ENCODE measurements around the gene PPIG.

PPIG gene

GRCh38 chr2:169663247-169663646 is 79.1 kb downstream of the PPIG start:
- H3K4me3 ChIP-seq (ENCODE audit: low read length) = no peak overlapping the region
- H3K9me3 ChIP-seq (ENCODE audit: control insufficient read depth, low read length) = no peaks in the 10 kb centered on the region
- H3K9ac ChIP-seq (ENCODE audit: low read length) = no peak overlapping the region
- H3K36me3 ChIP-seq (ENCODE audit: control insufficient read depth, insufficient read depth, low read length, severe bottlenecking) = no peaks in the 10 kb centered on the region
- peaks cover 2% of the 10 kb centered on the region for H3K27me3 ChIP-seq (replicated peaks; ENCODE audit: control insufficient read depth, insufficient read depth, low read length)
- H3K4me1 ChIP-seq (ENCODE audit: control insufficient read depth, insufficient read depth, low read length) = peaks cover 4% of the 10 kb centered on the region
- DNase-seq (ENCODE audit: low read depth) = no peak

- Histone ChIP-seq H3K4me3 (ENCODE audit: low read length) (no peak overlapping the region), H3K9me3 (ENCODE audit: control insufficient read depth, low read length) (no peaks in the 10 kb centered on the region), H3K9ac (ENCODE audit: low read length) (no peak overlapping the region), H3K27me3 (replicated peaks; ENCODE audit: control insufficient read depth, insufficient read depth, low read length) (peaks cover 3% of the 10 kb centered on the region), H3K4me1 (ENCODE audit: control insufficient read depth, insufficient read depth, low read length) (peaks cover 4% of the 10 kb centered on the region), H3K36me3 (ENCODE audit: control insufficient read depth, insufficient read depth, low read length, severe bottlenecking) (no peaks in the 10 kb centered on the region)
- DNase-seq (ENCODE audit: low read depth) = peak; percentile 35
Measured at GRCh38 chr2:169664600-169664977, 80.4 kb downstream of the PPIG start.

DNA sequence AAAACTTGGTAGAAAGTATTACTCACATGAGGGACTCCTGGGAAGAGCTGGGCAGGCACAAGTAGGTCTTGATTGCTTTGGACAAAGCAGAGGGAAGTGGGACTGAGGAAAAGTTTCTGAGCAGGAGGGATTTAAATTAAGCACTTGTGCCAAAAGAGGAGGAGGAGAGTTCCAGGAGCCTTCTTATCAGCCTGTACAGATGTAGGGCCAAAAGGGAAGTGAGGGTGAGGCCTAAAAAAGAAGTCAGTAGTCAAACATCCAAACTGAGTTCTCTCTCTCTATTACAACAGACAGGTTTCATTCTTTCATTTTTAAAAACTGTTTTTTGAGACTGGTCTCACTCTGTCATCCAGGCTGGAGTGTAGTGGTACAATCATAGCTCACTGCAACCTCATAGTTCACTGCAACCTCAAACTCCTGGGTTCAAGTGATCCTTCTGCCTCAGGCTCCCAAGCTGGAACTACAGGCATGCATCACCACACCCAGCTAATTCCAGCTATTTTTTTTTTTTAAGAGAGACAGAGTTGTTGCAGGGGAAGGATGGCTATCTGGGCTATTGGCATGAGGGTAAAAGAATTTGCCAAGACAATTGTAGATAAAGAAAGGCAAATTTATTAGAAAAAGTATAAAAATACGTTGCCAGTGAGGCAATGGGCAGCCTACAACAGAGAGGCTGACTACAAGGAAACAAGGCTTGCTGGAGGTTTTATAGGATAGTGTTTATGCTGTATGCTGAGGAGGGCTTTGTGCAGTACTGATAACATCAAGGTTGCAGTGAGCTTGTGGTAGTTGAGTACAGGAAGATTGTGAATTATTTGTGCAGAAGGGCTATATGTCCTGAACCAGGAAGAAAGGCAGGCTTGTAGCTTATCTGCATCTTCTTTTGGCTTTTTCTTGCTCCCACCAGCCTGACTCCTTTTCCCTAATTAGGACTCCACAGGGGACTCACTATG is 81.1 kb downstream of the PPIG start:
- DNase-seq (ENCODE audit: low read depth) = peak; percentile 22
- H3K4me1 ChIP-seq (ENCODE audit: control insufficient read depth, insufficient read depth, low read length) = peaks cover 4% of the 10 kb centered on the region
- no peak overlapping the region for H3K4me3 ChIP-seq (ENCODE audit: low read length)
- no peak overlapping the region for H3K9ac ChIP-seq (ENCODE audit: low read length)
- H3K36me3 ChIP-seq (ENCODE audit: control insufficient read depth, insufficient read depth, low read length, severe bottlenecking) = no peaks in the 10 kb centered on the region
- H3K9me3 ChIP-seq (ENCODE audit: control insufficient read depth, low read length) = no peaks in the 10 kb centered on the region
- H3K27me3 ChIP-seq (replicated peaks; ENCODE audit: control insufficient read depth, insufficient read depth, low read length) = peaks cover 3% of the 10 kb centered on the region

GRCh38 chr2:169667583-169667982 is 83.4 kb downstream of the PPIG start:
- DNase-seq (ENCODE audit: low read depth) = no peak
- Histone ChIP-seq H3K27me3 (replicated peaks; ENCODE audit: control insufficient read depth, insufficient read depth, low read length) (peaks cover 3% of the 10 kb centered on the region), H3K9ac (ENCODE audit: low read length) (no peak overlapping the region)

DNA sequence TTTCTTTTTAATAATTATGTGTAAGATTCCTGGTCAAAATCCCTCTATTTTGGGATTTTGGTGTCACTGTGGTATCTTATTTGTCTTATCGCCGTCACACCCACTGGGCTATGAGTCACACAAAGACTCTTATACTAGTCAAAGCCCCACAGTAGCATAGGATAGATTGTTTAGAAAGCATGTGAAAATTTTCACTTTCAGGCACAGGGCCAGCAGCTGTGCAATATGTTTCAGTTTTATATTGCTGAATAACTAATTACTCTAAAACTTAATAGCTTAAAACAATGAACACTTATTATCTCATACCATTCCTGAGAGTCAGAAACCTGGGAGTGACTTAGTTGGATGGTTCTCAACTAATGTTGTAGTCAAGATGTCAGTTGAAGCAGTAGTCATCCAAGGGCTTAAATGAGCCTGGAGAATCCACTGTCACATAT is 86.1 kb downstream of the PPIG start:
- no peaks in the 10 kb centered on the region for H3K36me3 ChIP-seq (ENCODE audit: control insufficient read depth, insufficient read depth, low read length, severe bottlenecking)
- H3K9ac ChIP-seq (ENCODE audit: low read length) = no peak overlapping the region
- H3K4me1 ChIP-seq (ENCODE audit: control insufficient read depth, insufficient read depth, low read length) = no peaks in the 10 kb centered on the region
- no peaks in the 10 kb centered on the region for H3K9me3 ChIP-seq (ENCODE audit: control insufficient read depth, low read length)
- peaks cover 3% of the 10 kb centered on the region for H3K27me3 ChIP-seq (replicated peaks; ENCODE audit: control insufficient read depth, insufficient read depth, low read length)
- H3K4me3 ChIP-seq (ENCODE audit: low read length) = no peak overlapping the region
- no peak for DNase-seq (ENCODE audit: low read depth)

More at GRCh38 chr2:169667583-169667982, 83.4 kb downstream of the PPIG start:
- Histone ChIP-seq H3K36me3 (ENCODE audit: control insufficient read depth, insufficient read depth, low read length, severe bottlenecking) (no peaks in the 10 kb centered on the region), H3K4me3 (ENCODE audit: low read length) (no peak overlapping the region), H3K9me3 (ENCODE audit: control insufficient read depth, low read length) (no peaks in the 10 kb centered on the region), H3K4me1 (ENCODE audit: control insufficient read depth, insufficient read depth, low read length) (peaks cover 4% of the 10 kb centered on the region)

DNA sequence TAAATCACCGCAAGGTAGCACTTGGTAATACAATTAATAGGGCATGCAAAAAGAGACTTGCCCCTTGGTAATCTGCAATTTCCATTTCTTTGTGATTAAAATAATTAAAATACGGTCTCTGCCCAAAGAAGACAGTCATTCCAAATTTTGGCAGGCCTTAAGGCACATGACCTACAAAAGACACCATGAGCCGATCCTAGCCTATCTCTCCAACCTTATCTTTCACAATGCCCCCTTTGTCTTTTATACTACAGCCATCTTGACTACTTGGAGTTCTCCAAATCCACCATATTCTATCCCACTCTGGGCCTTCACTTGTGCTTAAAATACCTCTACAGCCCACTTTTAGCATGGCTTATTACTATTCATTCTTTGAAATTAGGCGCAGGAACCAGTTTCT is 86.8 kb downstream of the PPIG start:
- Histone ChIP-seq H3K9me3 (ENCODE audit: control insufficient read depth, low read length) (no peaks in the 10 kb centered on the region), H3K27me3 (replicated peaks; ENCODE audit: control insufficient read depth, insufficient read depth, low read length) (peaks cover 3% of the 10 kb centered on the region), H3K4me1 (ENCODE audit: control insufficient read depth, insufficient read depth, low read length) (no peaks in the 10 kb centered on the region), H3K36me3 (ENCODE audit: control insufficient read depth, insufficient read depth, low read length, severe bottlenecking) (no peaks in the 10 kb centered on the region), H3K4me3 (ENCODE audit: low read length) (no peak overlapping the region), H3K9ac (ENCODE audit: low read length) (no peak overlapping the region)
- DNase-seq (ENCODE audit: low read depth) = no peak

GRCh38 chr2:169672406-169672805 is 88.3 kb downstream of the PPIG start:
- Histone ChIP-seq H3K9ac (ENCODE audit: low read length) (no peak overlapping the region), H3K27me3 (replicated peaks; ENCODE audit: control insufficient read depth, insufficient read depth, low read length) (peaks cover 3% of the 10 kb centered on the region), H3K4me1 (ENCODE audit: control insufficient read depth, insufficient read depth, low read length) (no peaks in the 10 kb centered on the region), H3K4me3 (ENCODE audit: low read length) (no peak overlapping the region), H3K36me3 (ENCODE audit: control insufficient read depth, insufficient read depth, low read length, severe bottlenecking) (no peaks in the 10 kb centered on the region), H3K9me3 (ENCODE audit: control insufficient read depth, low read length) (no peaks in the 10 kb centered on the region)
- no peak for DNase-seq (ENCODE audit: low read depth)

DNA sequence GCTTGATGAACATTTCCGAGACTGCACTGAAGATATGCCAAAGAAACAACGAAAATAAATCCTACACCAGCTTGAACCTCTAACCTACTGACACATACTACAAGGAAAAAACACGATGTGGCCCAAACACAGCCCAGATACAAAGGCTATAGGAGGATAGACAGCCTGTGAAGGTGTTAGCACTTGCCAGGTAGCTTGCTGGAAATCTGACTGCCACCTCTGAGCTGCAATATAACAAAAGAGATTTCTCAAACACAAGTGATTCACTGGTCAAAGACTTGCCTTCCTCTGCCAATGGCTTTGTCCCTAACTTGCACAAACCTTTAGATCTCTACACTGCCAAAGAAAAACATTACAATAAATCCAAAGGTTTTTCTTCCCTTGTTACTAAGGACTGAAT is 89.0 kb downstream of the PPIG start:
- no peaks in the 10 kb centered on the region for H3K4me1 ChIP-seq (ENCODE audit: control insufficient read depth, insufficient read depth, low read length)
- no peak overlapping the region for H3K4me3 ChIP-seq (ENCODE audit: low read length)
- DNase-seq (ENCODE audit: low read depth) = no peak
- H3K9ac ChIP-seq (ENCODE audit: low read length) = no peak overlapping the region
- H3K36me3 ChIP-seq (ENCODE audit: control insufficient read depth, insufficient read depth, low read length, severe bottlenecking) = no peaks in the 10 kb centered on the region
- H3K27me3 ChIP-seq (replicated peaks; ENCODE audit: control insufficient read depth, insufficient read depth, low read length) = peaks cover 2% of the 10 kb centered on the region
- no peaks in the 10 kb centered on the region for H3K9me3 ChIP-seq (ENCODE audit: control insufficient read depth, low read length)

GRCh38 chr2:169673921-169674320 is 89.8 kb downstream of the PPIG start:
- Histone ChIP-seq H3K4me1 (ENCODE audit: control insufficient read depth, insufficient read depth, low read length) (no peaks in the 10 kb centered on the region), H3K36me3 (ENCODE audit: control insufficient read depth, insufficient read depth, low read length, severe bottlenecking) (no peaks in the 10 kb centered on the region), H3K27me3 (replicated peaks; ENCODE audit: control insufficient read depth, insufficient read depth, low read length) (no peaks in the 10 kb centered on the region), H3K9ac (ENCODE audit: low read length) (no peak overlapping the region), H3K9me3 (ENCODE audit: control insufficient read depth, low read length) (no peaks in the 10 kb centered on the region), H3K4me3 (ENCODE audit: low read length) (no peak overlapping the region)
- no peak for DNase-seq (ENCODE audit: low read depth)

GRCh38 chr2:169676357-169676756 is 92.2 kb downstream of the PPIG start:
- Histone ChIP-seq H3K9me3 (ENCODE audit: control insufficient read depth, low read length) (peaks cover 2% of the 10 kb centered on the region), H3K27me3 (replicated peaks; ENCODE audit: control insufficient read depth, insufficient read depth, low read length) (no peaks in the 10 kb centered on the region), H3K4me1 (ENCODE audit: control insufficient read depth, insufficient read depth, low read length) (no peaks in the 10 kb centered on the region), H3K4me3 (ENCODE audit: low read length) (no peak overlapping the region), H3K9ac (ENCODE audit: low read length) (no peak overlapping the region), H3K36me3 (ENCODE audit: control insufficient read depth, insufficient read depth, low read length, severe bottlenecking) (no peaks in the 10 kb centered on the region)
- no peak for DNase-seq (ENCODE audit: low read depth)

DNA sequence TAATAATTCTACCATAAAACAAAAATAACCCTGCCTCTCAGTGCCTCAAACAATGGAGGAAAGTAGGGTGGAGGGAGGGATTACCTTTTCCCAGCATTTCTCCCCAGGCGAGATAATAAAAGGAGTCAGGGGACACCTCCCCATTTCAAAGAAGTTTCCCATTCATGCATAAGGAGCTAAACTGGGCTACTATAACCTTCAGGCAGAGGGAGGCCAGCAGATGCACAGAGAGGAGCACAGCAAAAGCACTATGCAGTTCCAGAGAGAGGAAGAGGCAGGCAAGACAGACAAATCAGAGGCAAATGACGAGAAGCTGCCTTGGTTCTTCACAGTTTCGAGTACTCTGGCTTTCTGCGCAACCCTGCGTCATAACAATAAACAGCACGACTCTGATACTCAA is 92.7 kb downstream of the PPIG start:
- Histone ChIP-seq H3K9me3 (ENCODE audit: control insufficient read depth, low read length) (peaks cover 2% of the 10 kb centered on the region), H3K36me3 (ENCODE audit: control insufficient read depth, insufficient read depth, low read length, severe bottlenecking) (no peaks in the 10 kb centered on the region), H3K4me1 (ENCODE audit: control insufficient read depth, insufficient read depth, low read length) (no peaks in the 10 kb centered on the region), H3K4me3 (ENCODE audit: low read length) (no peak overlapping the region), H3K9ac (ENCODE audit: low read length) (no peak overlapping the region), H3K27me3 (replicated peaks; ENCODE audit: control insufficient read depth, insufficient read depth, low read length) (no peaks in the 10 kb centered on the region)
- DNase-seq (ENCODE audit: low read depth) = no peak
